IPS DF 19.7 (cell line): Measurements from ENCODE around the gene ST3GAL2.

Source experiments
- DNase-seq: peaks from one replicate; pipeline ENCODE4 v3.0.0-alpha.2; 2013; ENCODE audit warnings: low read depth, low spot score

Gene ST3GAL2

GRCh38 chr16:70437582-70438557 is 1.0 kb downstream of the ST3GAL2 start:
- no peak for DNase-seq

GRCh38 chr16:70437017-70437581 is 1.8 kb downstream of the ST3GAL2 start:
- DNase-seq, result no peak

GRCh38 chr16:70434484-70435260 is 4.2 kb downstream of the ST3GAL2 start:
- DNase-seq, result no peak

- no peak for DNase-seq
These were observed 5.3 kb downstream of the ST3GAL2 start for GRCh38 chr16:70433458-70434103.

- DNase-seq, result no peak
These were observed 6.0 kb downstream of the ST3GAL2 start for GRCh38 chr16:70432723-70433457.

GRCh38 chr16:70432356-70432722 is 6.6 kb downstream of the ST3GAL2 start:
- no peak for DNase-seq

GRCh38 chr16:70430667-70431536 is 8.0 kb downstream of the ST3GAL2 start:
- DNase-seq, result no peak

- DNase-seq, result no peak
These were observed 8.8 kb downstream of the ST3GAL2 start for GRCh38 chr16:70429888-70430666.

GRCh38 chr16:70428178-70428998 is 10.5 kb downstream of the ST3GAL2 start:
- no peak for DNase-seq

- DNase-seq, result no peak
These were observed 11.1 kb downstream of the ST3GAL2 start for GRCh38 chr16:70427786-70428177.

- DNase-seq, result no peak
These were observed 16.4 kb downstream of the ST3GAL2 start for GRCh38 chr16:70422543-70422942.

GRCh38 chr16:70421473-70422311 is 17.2 kb downstream of the ST3GAL2 start:
- DNase-seq, result no peak

- DNase-seq, result no peak
These were observed 17.9 kb downstream of the ST3GAL2 start for GRCh38 chr16:70421014-70421413.

- DNase-seq, result no peak
These were observed 19.2 kb downstream of the ST3GAL2 start for GRCh38 chr16:70419384-70420327.

- DNase-seq, result no peak
These were observed 19.9 kb downstream of the ST3GAL2 start for GRCh38 chr16:70418993-70419318.

GRCh38 chr16:70418274-70418992 is 20.5 kb downstream of the ST3GAL2 start:
- DNase-seq, result no peak
